CD4-positive, alpha-beta T cell treated with Interleukin-15 for 4 hours (primary cell): ENCODE measurements around the gene WDR91.
A peak's percentile ranks its signal among the peaks of the same experiment; 100 is the strongest.

Experiments
- DNase-seq: peaks from one replicate; pipeline ENCODE4 v3.0.0-alpha.2; 2020; ENCODE audit warnings: low spot score

The WDR91 gene

DNA sequence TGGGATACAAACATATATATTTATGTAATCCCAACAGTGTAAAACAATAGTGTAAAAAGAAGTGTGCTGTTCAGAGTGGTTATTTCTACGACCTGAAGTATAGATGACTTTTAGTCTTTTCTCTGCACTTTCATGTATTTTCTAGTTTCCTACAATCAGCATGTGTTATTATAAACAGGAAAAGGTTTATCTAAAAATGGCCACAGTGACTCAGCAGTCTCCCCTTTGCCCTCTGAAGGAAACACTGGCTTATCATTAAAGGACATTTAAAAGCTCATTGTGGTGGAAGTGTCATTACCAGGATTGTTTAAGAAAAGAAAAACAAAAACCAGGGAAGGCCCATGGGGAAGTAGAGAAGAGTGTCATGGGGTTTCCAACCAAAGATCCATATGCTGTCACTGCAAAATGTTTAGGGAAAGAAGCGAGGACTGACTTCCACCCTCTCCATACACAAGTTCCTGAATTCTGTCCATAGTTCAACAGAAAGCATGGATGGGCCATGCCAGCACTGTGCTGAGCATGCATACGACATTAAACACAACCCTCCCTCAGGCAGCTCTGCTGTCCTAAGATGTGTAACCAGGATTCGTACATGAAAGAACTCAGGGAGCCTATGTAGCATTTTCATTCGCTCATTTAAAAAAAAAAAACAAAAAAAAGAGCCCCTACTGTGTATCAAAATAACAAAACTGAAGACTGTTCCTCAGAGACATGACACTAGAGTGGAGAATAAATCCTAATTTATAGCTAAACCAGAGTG lies 51.0 kb downstream of the WDR91 start:
- DNase-seq: peak; percentile 19

DNA sequence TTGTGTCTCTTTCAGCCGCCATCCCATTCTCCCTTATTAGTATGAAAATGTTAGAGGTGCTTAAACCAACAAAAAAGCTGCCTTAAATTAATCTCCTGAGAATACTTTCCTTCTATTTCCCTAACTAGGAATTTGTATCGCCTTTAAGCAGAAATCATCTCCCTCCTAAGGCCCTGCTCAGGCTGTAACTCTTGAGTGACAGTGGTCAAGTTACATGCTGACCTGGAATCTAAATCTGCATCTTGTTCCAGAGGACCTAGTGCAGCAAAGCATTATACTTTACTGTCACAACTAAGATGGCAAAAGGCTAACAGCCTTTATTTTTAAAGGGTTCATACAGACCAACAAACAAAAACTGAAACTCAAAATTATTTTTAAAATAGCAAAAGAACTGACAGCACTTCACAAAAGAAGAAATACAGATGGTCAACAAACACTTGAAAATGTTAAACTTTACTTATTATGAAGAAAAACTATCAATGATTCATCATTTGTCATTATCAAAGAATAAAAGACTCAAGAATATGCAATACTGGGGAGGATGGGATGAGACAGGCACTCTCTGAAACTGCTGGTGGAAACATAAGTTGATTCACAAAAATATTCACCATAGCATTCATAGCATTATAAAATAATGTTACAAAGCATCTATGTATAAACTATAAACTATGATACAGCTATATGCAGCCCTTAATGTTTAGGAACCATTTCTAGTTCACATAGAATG lies 51.8 kb downstream of the WDR91 start:
- no peak for DNase-seq

DNA sequence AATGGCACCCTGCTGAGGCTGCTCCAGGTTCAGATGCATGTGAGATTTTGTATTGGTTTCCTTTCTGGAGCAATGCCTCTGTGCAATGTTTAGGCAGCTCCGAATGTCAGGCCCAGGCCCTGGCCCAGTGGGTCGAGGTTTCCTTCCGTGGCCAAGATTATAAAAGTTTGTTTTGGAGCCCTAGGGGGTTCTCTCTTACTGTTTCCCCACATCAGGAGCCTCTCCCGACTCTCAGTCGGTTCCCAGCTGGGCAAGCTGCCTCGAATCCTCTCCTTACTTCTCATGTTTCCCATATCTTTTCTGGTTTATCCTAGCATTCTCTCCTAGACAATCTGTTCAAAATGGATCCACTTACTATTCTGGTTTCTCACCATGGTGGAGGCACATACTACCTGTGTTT lies 52.5 kb downstream of the WDR91 start:
- DNase-seq: no peak

DNA sequence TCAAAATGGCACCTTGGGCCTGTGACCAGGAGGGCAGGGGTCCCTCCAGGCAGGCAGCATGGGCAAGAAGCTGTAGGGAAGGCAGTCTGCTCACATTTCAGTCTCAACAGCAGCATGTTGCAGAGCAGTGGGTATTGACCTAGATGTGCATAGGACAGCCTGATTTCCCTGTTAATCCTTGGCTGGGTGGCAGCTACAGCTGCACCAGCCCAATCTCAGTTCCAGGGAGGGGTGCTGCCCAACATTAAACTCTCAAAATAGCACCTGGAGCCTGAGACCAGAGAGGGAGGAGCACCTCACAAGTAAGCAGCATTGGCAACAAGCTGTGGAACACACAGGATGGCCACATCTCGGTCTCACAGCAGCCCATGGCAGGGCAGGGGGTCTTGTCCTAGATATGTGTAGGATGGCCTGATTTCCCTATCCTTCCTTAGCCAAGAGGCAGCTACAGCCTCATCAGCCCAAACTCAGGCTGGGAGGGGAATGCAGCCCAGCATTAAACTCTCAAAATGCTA lies 53.1 kb downstream of the WDR91 start:
- no peak for DNase-seq

DNA sequence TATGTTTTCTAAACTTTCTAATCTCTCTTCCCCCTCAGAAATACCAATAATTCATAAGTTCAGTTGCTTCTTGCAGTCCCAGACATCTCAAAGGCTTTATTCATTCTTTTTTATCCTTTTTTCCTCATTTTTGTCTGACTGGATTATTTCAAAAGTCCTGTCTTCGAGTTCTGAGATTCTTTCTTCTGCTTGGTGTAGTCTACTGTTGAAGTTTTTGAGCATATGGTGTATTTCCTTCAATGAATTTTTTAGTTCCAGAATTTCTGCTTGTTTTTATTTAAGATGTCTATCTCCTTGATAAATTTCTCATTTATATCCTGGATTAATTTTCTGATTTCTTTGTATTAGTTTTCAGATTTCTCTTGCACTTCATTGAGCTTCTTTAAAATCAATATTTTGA lies 55.0 kb downstream of the WDR91 start:
- no peak for DNase-seq

DNA sequence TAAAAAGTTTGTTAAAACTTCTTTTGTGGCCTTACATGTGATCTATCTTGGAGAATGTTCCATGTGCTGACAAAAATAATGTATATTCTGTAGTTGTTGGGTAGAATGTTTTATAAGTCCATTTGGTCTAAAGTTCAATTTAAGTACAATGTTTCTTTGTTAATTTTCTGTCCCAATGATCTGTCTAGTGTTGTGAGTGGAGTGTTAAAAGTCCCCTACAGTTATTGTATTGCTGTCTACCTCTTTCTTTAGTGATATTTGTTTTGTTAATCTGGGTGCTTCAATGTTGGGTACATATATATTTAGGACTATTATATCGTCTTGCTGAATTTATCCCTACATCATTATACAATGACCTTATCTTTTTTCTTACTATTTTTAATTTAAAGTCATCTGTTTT lies 56.6 kb downstream of the WDR91 start:
- DNase-seq: no peak

DNA sequence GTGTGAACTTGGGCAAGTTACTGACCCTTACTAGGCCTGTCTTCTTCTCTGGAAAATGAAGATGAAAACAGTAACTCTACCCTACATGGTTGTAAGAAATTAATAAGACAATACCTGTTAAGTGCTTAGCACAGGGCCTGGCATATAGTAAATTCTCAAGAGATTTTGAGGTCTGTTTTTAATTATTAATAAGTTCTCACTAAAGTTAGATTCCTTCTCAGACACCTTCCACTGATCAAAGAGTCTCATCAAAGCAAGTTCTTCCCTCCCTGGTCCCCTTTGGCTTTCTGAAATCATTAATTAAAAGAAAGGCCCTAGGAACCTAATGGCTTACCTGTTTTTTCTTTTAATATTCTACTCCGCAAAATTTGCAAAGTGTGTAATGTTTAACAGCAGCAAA lies 58.9 kb downstream of the WDR91 start:
- no peak for DNase-seq

DNA sequence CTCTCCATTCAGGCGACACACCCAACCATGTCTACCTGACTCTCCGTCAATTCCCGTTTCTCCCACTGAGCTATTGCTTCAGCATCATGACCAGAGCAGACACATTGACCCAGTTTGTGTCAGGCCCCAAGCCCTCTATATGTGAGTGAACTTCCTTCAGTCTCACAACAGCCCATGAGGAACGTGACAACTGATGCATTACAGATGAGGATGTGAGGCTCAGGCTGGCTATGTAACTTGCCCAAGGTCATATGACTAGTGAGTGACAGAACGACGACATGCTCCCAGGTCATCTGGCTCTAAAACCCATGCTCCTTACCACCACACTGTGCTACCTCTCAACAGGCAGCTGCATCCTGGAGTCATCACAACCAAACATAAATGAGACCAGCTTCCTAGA lies 59.8 kb downstream of the WDR91 start:
- DNase-seq: no peak

DNA sequence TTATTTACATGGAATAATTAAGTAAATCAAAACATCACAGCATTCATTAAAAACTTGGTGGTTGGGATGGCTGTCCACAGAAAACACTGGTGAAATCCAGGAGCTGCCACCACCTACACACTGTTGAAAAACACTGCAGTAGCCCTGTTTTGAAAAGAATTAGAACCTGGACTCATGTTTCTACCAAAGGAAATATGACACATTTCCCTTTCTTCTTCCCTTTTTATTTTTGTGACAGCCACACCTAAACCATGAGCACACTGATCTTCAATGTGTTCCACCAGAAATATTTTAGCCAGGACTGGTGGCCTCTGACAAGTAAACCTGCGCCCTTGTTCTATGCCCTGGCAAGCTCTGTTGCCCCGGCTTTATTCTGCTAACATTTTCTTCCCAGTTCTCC lies 60.2 kb downstream of the WDR91 start:
- DNase-seq: no peak

DNA sequence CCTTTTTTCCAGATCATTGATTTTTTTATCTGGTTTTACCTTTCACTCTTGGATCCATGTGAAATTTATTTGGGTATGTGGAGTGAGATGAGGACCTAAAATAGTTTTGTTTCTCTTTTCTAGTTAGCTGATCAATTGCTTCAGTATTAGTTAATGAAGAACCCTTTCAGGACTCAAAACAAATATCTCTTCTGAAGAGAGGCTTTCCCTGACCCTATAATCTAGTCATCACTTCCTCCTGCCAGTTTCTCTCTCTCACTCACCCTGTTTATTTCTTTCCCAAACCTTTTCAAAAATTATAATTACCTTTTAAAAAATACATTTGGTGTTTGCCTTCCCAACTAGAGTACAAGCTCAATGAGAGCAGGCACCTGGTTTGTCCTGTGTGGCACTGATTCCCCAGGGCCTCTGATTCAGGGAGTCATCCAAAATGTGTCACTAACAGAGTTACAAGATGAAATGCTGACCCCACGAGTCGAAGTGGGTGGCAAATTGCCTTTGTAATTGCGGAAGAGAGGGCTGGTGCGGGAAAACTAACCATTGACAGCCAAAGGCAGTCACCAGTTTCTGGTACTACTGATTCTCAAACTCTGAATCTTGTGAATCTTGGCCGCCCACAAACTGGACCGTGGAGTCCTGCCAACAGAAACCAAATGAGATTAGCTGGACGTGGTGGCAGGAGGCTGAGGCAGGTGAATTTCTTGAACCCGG lies 61.1 kb downstream of the WDR91 start:
- no peak for DNase-seq

DNA sequence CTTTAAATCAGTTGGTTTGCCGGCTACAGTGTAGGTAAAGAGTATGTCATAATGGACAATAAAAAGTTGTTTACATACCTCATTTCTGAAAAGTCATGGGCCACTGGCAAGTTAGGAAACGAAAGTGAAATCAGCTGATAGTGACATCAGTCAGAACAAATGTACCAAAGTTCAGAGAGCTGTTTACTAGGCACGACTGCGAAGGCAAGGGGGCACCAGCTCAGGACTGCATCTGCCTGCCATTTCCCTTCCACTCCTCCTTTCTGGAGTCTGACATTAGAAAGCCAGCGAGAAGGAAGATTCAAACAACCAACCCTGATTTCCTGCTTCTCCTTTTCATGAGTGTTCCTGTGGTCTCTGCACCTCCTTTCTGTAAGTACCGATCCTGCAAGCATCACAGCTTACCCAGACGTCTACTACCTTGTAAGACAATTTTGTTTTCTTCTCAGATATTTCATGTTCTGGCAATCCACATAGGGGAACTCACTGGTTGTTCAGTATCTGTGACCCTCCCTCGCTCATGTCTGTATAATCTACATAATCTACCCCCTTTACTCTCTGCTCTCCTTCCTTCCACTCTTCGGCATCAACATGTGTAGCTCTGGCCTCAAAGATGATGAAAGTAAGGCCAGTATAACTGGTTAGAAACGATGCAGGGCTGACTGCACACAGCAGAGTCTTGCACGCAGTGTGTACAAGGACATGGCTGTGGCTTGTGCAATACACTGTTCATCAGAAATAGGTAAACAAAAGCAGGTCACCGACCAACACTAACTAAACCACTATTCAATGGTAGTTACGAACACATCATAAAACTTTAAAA lies 63.2 kb downstream of the WDR91 start, which contains the start of gene TMEM140:
Gene TMEM140 (plus strand): TSS at position 174 of the 823 bp plus-strand sequence. CDS start 16,370 bp downstream, outside the sequence.
- DNase-seq: peak; percentile 73

DNA sequence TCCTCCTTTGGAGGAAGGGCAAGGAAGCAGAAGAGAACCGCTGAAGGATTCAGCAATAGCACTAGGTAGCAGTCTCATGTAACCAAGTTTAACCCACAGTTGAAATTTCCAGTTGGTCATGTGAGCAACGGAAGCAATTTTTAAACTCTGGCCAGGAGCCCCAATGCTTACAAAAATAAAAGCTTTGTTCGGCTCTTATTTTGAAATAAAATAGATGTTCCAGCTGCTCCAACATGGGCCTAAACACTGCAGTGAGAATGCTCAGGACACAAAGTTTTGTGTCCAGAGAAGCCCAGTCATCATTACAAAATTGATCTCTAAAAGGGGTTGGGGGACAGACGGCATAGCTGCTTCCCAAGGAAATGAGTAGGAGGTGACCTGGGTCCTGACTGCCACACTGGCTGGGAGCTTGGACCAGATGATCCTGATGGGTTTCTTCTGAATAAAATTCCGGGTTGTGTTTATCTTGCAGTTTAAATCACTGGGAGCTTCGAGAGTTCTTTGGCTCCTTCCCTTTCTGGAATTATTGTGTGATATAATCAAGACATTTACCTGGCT lies 63.9 kb downstream of the WDR91 start:
- DNase-seq: peak; percentile 30

DNA sequence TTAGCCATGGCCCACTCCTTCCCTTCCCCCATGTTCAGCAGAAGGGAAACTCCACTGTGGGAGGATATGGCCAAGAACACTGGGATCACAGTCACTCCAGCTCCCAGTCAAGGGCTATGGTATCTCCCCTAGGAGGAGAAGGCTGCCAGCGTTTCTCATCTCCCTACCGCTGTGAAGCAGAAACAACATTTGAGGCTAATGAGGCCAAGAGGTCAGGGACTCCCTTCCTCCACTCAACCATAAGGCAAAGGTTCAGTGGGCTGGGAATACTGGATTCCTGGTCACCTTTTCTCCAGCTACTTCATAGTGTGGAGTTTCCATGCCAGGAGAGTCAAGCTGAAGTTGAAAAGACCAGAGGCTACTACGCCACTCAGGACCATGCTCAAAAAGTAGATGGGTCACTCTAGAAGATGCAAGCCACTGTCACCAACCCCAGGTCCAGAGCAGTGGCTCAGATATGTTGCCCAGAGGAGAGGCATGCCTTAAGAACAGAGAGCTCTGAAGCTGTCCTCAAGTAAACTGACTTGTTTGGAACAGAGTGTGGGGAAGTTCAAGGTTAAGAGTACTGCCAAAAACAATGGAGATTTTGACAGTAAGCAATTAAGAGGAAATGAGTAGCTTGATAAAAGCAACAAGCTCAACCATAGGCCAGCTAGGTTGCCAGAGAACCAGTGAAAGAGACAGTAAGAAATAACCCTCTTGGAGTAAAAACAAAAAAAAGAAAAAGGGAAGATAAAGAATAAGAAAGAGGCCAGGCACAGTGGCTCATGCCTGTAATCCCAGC lies 67.2 kb downstream of the WDR91 start:
- no peak for DNase-seq
